Measurements from ENCODE around the gene PJA1. TPM values are rescaled to one million over a fixed set of nuclear protein-coding genes. Genes with fewer than 3 reads are reported as not detected.

PJA1 gene
- total and polyA plus RNA-seq, 2 donors (not counting 3 experiments of a cell fraction or from before 2014, with no cell fraction given), result 8.2 to 16.1 TPM

- Histone ChIP-seq H3K36me3 (ENCODE audit: control insufficient read depth in 2 of 2, extremely low read depth in 1 of 2, insufficient read depth in 2 of 2, low read length in 2 of 2) (no peaks in the 10 kb centered on the region), H3K9me3 (replicated peaks; ENCODE audit: control insufficient read depth, insufficient read depth, low read length) (no peaks in the 10 kb centered on the region), H2AFZ (ENCODE audit: low read depth, low read length) (no peak overlapping the region), H3K4me1 (ENCODE audit: control insufficient read depth, extremely low read depth, insufficient read depth, low read length) (no peaks in the 10 kb centered on the region), H3K9ac (replicated peaks; ENCODE audit: extremely low read depth, insufficient read depth, low read length) (no peak overlapping the region), H4K20me1 (replicated peaks; ENCODE audit: control insufficient read depth, extremely low read depth, insufficient read depth, low read length) (no peaks in the 10 kb centered on the region), H3K4me3 (replicated peaks in 1 of 3; ENCODE audit: insufficient read depth in 1 of 3, low read depth in 1 of 3, low read length in 3 of 3) (no peak overlapping the region), H3K27me3 (ENCODE audit: control insufficient read depth in 2 of 2, insufficient read depth in 2 of 2, low read length in 2 of 2) (peaks cover 0 to 2% of the 10 kb centered on the region in 2 experiments), H3K4me2 (ENCODE audit: insufficient read depth, low read length) (no peak overlapping the region), H3K79me2 (ENCODE audit: control insufficient read depth, insufficient read depth, low read length) (no peaks in the 10 kb centered on the region), H3K9me1 (replicated peaks; ENCODE audit: control insufficient read depth, extremely low read depth, insufficient read depth, low read length) (no peaks in the 10 kb centered on the region), H3K27ac (ENCODE audit: insufficient read depth, low read depth, low read length) (no peak overlapping the region)
- FAIRE-seq (no peak), DNase-seq (ENCODE audit: low read depth, low spot score) (no peak)
- no TSS peak for BruUV-seq (replicated peaks)
- TF ChIP-seq MAX (IDR thresholded peaks at IDR 0.05; ENCODE audit: insufficient read depth, insufficient read length) (no peak), FOS (IDR thresholded peaks at IDR 0.05; ENCODE audit: borderline replicate concordance, insufficient read depth, low read length) (no peak), POLR2A (IDR thresholded peaks at IDR 0.05; ENCODE audit: low read depth, low read length) (no peak), GATA2 (IDR thresholded peaks at IDR 0.05; ENCODE audit: insufficient read depth, insufficient read length, low read depth, low read length) (no peak), EZH2 (IDR thresholded peaks at IDR 0.05; ENCODE audit: borderline replicate concordance, low read depth, low read length, severe bottlenecking) (no peak), POLR2AphosphoS5 (IDR thresholded peaks at IDR 0.05; ENCODE audit: insufficient read depth, low read depth, low read length) (no peak), JUN (IDR thresholded peaks at IDR 0.05; ENCODE audit: borderline replicate concordance, insufficient read depth, insufficient read length, low read depth) (no peak), MYC (IDR thresholded peaks at IDR 0.05; ENCODE audit: low read depth, low read length) (no peak), CTCF (IDR thresholded peaks at IDR 0.05; ENCODE audit: extremely low read depth in 1 of 2, insufficient read depth in 1 of 2, low read depth in 1 of 2, low read length in 2 of 2) (no peak)
- intact Hi-C loops (cut with micrococcal nuclease) (no loop called here), dilution Hi-C loops (cut with MboI; ENCODE audit: extremely low pct_ligation_motif_present, low sequenced_read_pairs) (no loop called here)
- POLR2A ChIA-PET, result no interaction called here
- CTCF ChIA-PET, result no interaction called here
Measured at GRCh38 chrX:69176053-69176452, 10.8 kb upstream of the PJA1 start.
